SHP77 (cell line): Measurements from ENCODE around the gene TINAG.
"Not testable (repeated sequence)": the region's sequence is repeated elsewhere in the genome, so short reads cannot be mapped to it uniquely, and the experiment has no call there.

Experiments used
- DNase-seq, 2 experiments: peaks; one replicate each; lab custom pipeline; 2025; lab: John Stamatoyannopoulos, UW

The TINAG gene

GRCh38 chr6:54307439-54307910 is 766 bp upstream of the TINAG start:
- no peak for DNase-seq

DNA sequence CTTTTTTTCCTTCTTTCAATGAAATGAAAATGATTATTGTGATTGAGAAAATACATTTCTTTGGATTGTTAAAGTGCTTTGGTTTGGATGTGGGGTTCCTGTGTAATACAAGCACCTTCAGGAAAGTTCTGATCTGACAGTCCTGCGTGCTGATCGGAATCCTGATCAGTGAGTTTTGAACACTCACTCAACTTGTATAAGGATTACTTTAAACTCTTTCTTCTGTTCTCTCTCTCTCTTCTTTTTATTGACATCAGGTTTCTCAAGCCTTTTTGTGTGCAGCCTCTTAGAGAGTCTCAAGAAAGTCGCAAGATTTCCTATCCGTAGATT is 710 bp downstream of the TINAG start:
- DNase-seq, result no peak

DNA sequence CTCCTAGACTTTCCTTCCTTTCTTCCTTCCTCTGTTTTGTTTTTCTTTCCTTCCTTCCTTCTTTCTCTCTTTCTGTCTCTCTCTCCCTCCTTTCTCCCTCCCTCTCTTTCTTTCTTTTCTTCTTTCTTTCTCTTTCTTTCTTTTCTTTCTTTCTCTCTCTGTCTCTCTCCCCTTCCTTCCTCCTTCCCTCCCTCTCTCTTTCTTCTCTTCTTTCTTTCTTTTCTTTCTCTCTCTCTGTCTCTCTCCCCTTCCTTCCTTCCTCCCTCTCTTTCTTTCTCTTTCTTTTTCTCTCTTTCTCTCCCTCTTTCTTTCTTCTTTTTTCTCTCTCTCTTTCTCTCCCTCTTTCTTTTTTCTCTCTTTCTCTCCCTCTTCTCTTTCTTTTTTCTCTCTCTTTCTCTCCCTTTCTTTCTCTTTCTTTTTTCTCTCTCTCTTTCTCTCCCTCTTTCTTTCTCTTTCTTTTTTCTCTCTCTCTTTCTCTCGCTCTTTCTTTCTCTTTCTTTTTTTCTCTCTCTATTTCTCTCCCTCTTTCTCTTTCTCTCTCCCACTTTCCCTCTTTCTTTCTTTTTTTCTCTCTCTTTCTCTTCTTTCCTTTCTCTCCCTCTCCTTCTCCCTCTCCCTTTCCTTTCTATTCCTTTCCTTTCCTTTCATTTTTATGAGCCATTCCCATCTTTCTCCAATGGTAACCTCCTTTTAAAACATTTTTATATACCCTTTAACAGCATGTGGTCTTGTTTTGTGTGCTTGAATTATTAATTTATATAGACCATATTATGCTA is 2.3 kb downstream of the TINAG start:
- no peak for DNase-seq

DNA sequence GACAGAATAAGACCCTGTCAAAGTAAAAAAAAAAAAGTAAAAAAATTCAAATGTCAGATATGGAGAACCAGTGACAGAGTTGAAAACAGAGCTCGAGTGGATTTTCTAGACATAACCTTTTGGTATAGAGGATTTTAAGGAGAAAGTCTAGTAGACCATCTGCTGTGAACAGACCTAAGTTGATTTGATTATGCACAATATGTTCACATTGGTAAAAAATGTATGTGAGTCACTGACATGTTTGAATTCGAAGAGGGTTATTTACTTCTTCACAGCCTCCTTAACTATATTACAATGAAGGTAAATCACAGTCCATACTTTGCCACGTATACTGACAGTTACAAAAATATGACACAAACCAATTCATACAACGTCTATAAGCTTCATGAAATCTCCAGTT is 7.4 kb downstream of the TINAG start:
- no peak for DNase-seq

DNA sequence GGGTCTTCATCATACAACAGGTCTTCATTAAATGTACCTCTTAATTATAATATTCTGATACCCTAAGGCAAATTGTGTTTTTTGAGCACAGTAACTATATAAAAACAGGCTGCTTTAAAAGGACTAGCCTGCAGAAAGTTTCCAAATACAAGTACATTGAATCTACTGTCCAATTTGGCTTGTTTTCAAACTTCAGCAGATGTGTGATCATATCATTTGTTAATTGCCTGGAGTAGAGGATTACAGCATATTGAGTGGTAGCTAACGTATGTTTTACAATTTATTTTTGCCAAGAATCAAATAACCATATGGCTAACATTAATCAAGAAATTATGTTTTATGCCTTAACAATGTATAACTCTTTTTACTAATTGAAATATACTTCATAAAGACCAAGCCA is 12.6 kb downstream of the TINAG start:
- DNase-seq, result no peak

DNA sequence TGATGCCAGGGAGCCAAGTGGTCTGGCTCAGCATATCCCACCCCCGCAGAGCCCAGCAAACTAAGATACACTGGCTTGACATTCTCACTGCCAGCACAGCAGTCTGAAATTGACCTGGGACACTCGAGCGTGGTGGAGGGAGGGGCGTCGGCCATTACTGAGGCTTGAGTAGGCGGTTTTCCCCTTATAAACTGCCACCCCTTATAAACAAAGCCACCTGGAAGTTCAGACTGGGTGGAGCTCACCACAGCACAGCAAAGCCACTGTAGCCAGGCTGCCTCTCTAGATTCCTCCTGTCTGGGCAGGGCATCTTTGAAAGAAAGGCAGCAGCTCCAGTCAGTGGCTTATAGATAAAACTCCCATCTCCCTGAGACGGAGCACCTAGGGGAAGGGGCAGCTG is 19.4 kb downstream of the TINAG start:
- DNase-seq, result no peak

- DNase-seq, result not testable (repeated sequence)
Observed at GRCh38 chr6:54331571-54331970, 23.3 kb downstream of the TINAG start.

GRCh38 chr6:54335871-54336270 is 27.6 kb downstream of the TINAG start:
- DNase-seq, result no peak

GRCh38 chr6:54353975-54354374 is 45.7 kb downstream of the TINAG start:
- DNase-seq, result no peak

- no peak for DNase-seq
Observed at GRCh38 chr6:54354608-54355007, 46.4 kb downstream of the TINAG start.

DNA sequence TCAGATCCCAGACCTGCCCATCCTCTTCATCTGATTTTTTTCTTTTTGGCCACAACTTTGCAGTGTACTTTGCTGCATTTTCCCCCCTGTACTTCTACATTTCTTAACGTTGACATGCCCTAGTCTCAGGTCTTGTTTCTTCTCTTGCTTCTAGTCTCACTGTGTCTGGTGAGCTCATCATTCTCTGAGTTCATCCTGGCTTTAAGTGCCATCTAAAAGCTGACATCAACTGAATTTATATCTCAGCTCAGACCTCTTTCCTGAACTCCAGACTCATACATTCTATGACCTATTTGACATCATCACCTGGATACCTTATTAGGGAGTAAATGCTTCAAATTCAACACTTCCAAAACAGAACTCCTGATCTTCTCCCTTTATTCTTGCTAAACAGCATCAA is 48.9 kb downstream of the TINAG start:
- DNase-seq, result no peak

DNA sequence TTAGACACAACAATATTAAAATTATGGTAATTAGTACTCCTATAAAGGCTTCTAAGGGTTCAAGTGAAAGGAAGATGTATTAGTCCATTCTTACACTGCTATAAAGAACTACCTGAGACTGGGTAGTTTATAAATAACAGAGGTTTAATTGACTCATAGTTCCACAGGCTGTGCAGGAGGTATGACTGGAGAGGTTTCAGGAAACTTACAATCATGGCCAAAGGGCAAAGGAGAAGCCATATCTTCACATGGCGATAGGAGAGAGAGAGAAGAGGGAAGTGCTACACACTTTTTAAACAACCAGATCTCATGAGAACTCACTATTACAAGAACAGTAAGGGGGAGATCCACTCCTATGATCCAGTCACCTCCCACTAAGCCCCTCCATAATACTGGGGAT is 52.9 kb downstream of the TINAG start:
- no peak for DNase-seq

GRCh38 chr6:54361734-54362133 is 53.5 kb downstream of the TINAG start:
- no peak for DNase-seq

GRCh38 chr6:54366667-54367327 is 58.6 kb downstream of the TINAG start:
- no peak for DNase-seq

DNA sequence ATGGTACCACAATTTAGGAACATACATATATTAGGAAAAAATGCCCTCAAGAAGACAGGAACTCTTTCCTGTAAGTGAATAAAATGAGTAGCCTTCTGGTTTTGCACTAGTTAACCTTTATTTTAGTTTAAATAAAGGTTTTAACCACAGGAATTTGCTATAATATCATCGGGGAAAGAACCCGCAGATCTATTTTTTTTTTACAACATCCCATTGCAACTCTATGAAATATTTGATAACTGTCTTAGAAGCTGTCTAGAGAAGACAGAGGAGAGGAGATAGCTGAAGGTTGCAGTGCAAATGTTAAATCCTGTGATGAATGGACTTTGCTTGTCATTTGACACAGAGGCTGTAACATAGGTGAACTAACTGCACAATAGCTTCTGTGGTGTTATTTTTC is 69.5 kb downstream of the TINAG start:
- no peak for DNase-seq

- DNase-seq, result no peak
Observed at GRCh38 chr6:54386295-54386694, 78.1 kb downstream of the TINAG start.

GRCh38 chr6:54390362-54390761 is 82.1 kb downstream of the TINAG start:
- DNase-seq, result no peak

DNA sequence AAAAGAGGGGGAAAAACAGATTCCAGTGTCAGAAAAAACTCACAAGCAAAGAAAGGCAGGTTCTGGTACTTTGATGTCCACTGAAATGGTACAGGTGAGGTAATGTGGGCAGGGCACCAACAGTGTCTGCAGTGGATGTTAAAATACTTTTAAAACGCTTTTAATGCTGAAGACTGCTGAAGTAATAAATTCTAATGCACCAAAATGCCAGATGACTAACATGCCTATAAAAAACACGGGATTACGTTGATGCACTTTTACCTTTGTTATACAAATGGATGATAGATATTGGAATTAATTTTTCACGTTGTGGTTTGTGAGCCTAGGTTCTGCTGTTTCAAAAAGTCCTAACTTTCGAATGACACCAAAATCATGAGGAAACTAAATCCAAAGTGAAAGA is 83.3 kb downstream of the TINAG start:
- DNase-seq, result no peak

DNA sequence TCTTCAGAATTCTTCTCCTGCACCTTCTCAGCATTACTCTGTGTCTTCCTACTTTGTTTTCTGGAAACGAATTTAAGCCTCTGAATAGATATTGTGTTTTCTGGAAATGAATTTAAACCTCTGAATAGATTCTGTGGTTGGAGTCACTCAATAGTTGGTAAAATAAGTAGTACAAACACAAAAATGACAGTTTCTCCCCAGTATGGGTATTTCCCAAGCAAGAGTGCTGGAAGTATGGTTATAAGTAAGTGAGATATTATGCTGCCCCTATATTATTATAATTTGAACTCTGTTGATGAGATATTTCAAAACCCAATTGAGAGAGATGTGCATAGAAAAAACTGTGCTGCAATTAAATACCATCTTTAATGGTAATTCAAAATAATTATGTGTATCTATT is 94.9 kb downstream of the TINAG start:
- DNase-seq, result no peak

- DNase-seq, result no peak
Observed at GRCh38 chr6:54404791-54405190, 96.5 kb downstream of the TINAG start.

GRCh38 chr6:54411767-54412166 is 103.5 kb downstream of the TINAG start:
- no peak for DNase-seq

DNA sequence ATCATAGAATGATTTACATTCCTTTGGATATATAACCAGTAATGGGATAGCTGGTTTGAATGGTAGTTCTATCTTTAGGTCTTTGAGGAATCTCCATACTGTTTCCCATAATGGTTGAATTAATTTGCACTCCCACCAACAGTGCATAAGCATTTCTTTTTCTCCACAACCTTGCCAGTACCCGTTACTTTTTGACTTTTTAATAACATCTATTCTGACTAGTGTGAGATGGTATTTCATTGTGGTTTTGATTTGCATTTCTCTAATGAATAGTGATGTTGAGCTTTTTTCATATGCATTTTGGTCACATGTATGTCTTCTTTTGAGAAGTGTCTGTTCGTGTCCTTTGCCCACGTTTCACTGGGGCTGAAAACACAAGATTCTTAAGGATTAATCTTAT is 107.3 kb downstream of the TINAG start:
- DNase-seq, result no peak

DNA sequence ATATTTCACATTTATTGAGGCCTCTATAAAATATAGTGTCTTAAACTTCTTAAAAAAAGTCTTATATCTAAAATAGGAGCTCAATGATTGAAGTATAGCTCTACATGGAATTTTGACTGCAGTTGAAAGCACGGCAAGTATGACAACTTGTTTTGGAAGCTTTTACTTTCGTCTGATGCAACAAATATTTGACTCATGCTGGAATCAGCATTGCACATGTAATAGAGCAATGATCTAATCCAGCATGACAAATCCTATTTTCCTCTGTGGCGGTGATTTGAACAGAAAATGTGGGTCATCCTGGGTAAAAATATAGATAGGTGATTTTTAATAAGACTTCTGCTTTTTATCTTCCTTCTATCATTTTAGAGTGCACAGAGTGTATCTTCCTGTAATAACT is 111.6 kb downstream of the TINAG start:
- DNase-seq, result no peak

GRCh38 chr6:54426995-54427394 is 118.8 kb downstream of the TINAG start:
- DNase-seq, result no peak
